Trophoblast cell (in vitro differentiated cells and primary cell): ENCODE data around the gene GRB10.

ENCODE experiments used
- DNase-seq, 2 donors: peaks; one replicate each; pipeline ENCODE4 v3.0.0-alpha.2; 2016
- H2AFZ ChIP-seq: 2 replicates; pipeline ENCODE4 v1.6.1; 2013; ENCODE audit warnings: low read length, moderate library complexity, mild to moderate bottlenecking; ENCODE audit not compliant: insufficient read depth, poor library complexity
- H2AK5ac ChIP-seq: 2 replicates; pipeline ENCODE4 v1.6.1; 2013; ENCODE audit warnings: mild to moderate bottlenecking, low read length
- H2BK120ac ChIP-seq: 2 replicates; pipeline ENCODE4 v1.6.1; 2013; ENCODE audit warnings: low read length, mild to moderate bottlenecking, moderate library complexity; ENCODE audit not compliant: insufficient read depth, poor library complexity
- H2BK12ac ChIP-seq: 2 replicates; pipeline ENCODE4 v1.6.1; 2013; ENCODE audit warnings: mild to moderate bottlenecking, low read length, moderate library complexity
- H2BK5ac ChIP-seq: 2 replicates; pipeline ENCODE4 v1.6.1; 2013; ENCODE audit warnings: low read length, low read depth, moderate library complexity, mild to moderate bottlenecking; ENCODE audit not compliant: poor library complexity
- H3K14ac ChIP-seq: 2 replicates; pipeline ENCODE4 v1.6.1; 2013; ENCODE audit warnings: mild to moderate bottlenecking, low read length
- H3K18ac ChIP-seq: 2 replicates; pipeline ENCODE4 v1.6.1; 2013; ENCODE audit warnings: mild to moderate bottlenecking, low read length
- H3K23ac ChIP-seq: 2 replicates; pipeline ENCODE4 v1.6.1; 2013; ENCODE audit warnings: low read length
- H3K27ac ChIP-seq: 2 replicates; pipeline ENCODE4 v1.5.1; 2013; ENCODE audit warnings: low read depth, mild to moderate bottlenecking, inconsistent platforms, low read length, moderate library complexity
- H3K27me3 ChIP-seq: 2 replicates; pipeline ENCODE4 v1.6.1; 2013; ENCODE audit warnings: inconsistent platforms, mild to moderate bottlenecking, low read length, moderate library complexity; ENCODE audit not compliant: insufficient read depth
- H3K36me3 ChIP-seq, 2 experiments: 1 replicate in 1 of 2; 2 replicates in 1 of 2; pipeline ENCODE4 v1.6.1; 2013; ENCODE audit warnings: low read length in 2 of 2, mild to moderate bottlenecking in 2 of 2, moderate library complexity in 1 of 2; ENCODE audit not compliant: insufficient read depth in 2 of 2, control insufficient read depth in 1 of 2
- H3K4ac ChIP-seq: 2 replicates; pipeline ENCODE4 v1.6.1; 2013; ENCODE audit warnings: low read depth, mild to moderate bottlenecking, low read length, moderate library complexity
- H3K4me1 ChIP-seq, 2 experiments: 1 replicate in 1 of 2; 2 replicates in 1 of 2; pipeline ENCODE4 v1.6.1; 2013; ENCODE audit warnings: low read length in 2 of 2, mild to moderate bottlenecking in 2 of 2, moderate library complexity in 1 of 2; ENCODE audit not compliant: insufficient read depth in 2 of 2, control insufficient read depth in 1 of 2
- H3K4me2 ChIP-seq: 2 replicates; pipeline ENCODE4 v1.6.1; 2013; ENCODE audit warnings: inconsistent platforms, mild to moderate bottlenecking, low read length, moderate library complexity
- H3K4me3 ChIP-seq: 2 replicates; pipeline ENCODE4 v1.5.1; 2013; ENCODE audit warnings: mild to moderate bottlenecking, low read depth, low read length, inconsistent platforms
- H3K79me1 ChIP-seq: one replicate; pipeline ENCODE4 v1.6.1; 2013; ENCODE audit warnings: low read length
- H3K79me2 ChIP-seq: 2 replicates; pipeline ENCODE4 v1.6.1; 2013; ENCODE audit warnings: low read length, mild to moderate bottlenecking; ENCODE audit not compliant: control insufficient read depth, insufficient read depth, poor library complexity
- H3K9ac ChIP-seq: 2 replicates; pipeline ENCODE4 v1.6.1; 2013; ENCODE audit warnings: mild to moderate bottlenecking, low read length
- H3K9me3 ChIP-seq: 2 replicates; pipeline ENCODE4 v1.6.1; 2013; ENCODE audit warnings: low read depth, mild to moderate bottlenecking, control low read depth, inconsistent platforms, low read length; ENCODE audit not compliant: insufficient read depth
- H4K12ac ChIP-seq: 2 replicates; pipeline ENCODE4 v1.6.1; 2013; ENCODE audit warnings: low read depth, mild to moderate bottlenecking, low read length, moderate library complexity
- H4K8ac ChIP-seq: 2 replicates; pipeline ENCODE4 v1.6.1; 2013; ENCODE audit warnings: low read depth, mild to moderate bottlenecking, low read length, moderate library complexity
- H4K91ac ChIP-seq: one replicate; pipeline ENCODE4 v1.6.1; 2013; ENCODE audit warnings: low read depth, mild to moderate bottlenecking, low read length, moderate library complexity
- WGBS: extraction: QIAGEN DNeasy Blood & Tissue Kit; methylation state at CpG from one replicate; pipeline ENCODE4 v1.1.7; 2013; ENCODE audit warnings: missing lambda C conversion rate; ENCODE audit not compliant: insufficient read length, insufficient coverage; ENCODE audit errors: extremely low coverage; 5-methylcytosine and 5-hydroxymethylcytosine counted together

Gene GRB10

GRCh38 chr7:50815138-50815537, 32.4 kb upstream of the GRB10 start:
- no peak overlapping the region for H2AK5ac ChIP-seq
- no peaks in the 10 kb centered on the region for H3K79me2 ChIP-seq
- no peak overlapping the region for H2BK12ac ChIP-seq
- H3K27me3 ChIP-seq: no peaks in the 10 kb centered on the region
- H3K14ac ChIP-seq: no peak overlapping the region
- H3K79me1 ChIP-seq: no peaks in the 10 kb centered on the region
- no peak overlapping the region for H3K4me3 ChIP-seq
- H3K4me1 ChIP-seq: peaks cover 0 to 5% of the 10 kb centered on the region in 2 experiments
- no peak overlapping the region for H4K91ac ChIP-seq
- no peak overlapping the region for H2BK5ac ChIP-seq
- no peak overlapping the region for H3K23ac ChIP-seq
- WGBS: no CpG with 5 or more reads among the region's 3 CpGs
- no peak overlapping the region for H3K27ac ChIP-seq
- DNase-seq: no peak
- H3K4ac ChIP-seq: no peak overlapping the region
- no peaks in the 10 kb centered on the region for H3K9me3 ChIP-seq
- H3K4me2 ChIP-seq: no peak overlapping the region
- H2AFZ ChIP-seq: no peak overlapping the region
- H2BK120ac ChIP-seq: no peak overlapping the region
- H4K12ac ChIP-seq: no peak overlapping the region
- H4K8ac ChIP-seq: no peak overlapping the region
- no peak overlapping the region for H3K9ac ChIP-seq
- H3K18ac ChIP-seq: no peak overlapping the region
- no peaks in the 10 kb centered on the region for H3K36me3 ChIP-seq

GRCh38 chr7:50814166-50814565, 31.5 kb upstream of the GRB10 start:
- Histone ChIP-seq H3K9ac (no peak overlapping the region), H2AFZ (no peak overlapping the region), H3K14ac (no peak overlapping the region), H3K4me1 (peaks cover 3 to 5% of the 10 kb centered on the region in 2 experiments), H4K12ac (no peak overlapping the region), H4K91ac (no peak overlapping the region), H3K27me3 (no peaks in the 10 kb centered on the region), H3K79me1 (no peaks in the 10 kb centered on the region), H4K8ac (no peak overlapping the region), H3K4me2 (no peak overlapping the region), H2BK120ac (no peak overlapping the region), H3K4me3 (no peak overlapping the region), H3K18ac (no peak overlapping the region), H3K23ac (no peak overlapping the region), H2BK5ac (no peak overlapping the region), H2BK12ac (no peak overlapping the region), H3K27ac (no peak overlapping the region), H2AK5ac (no peak overlapping the region), H3K36me3 (no peaks in the 10 kb centered on the region), H3K9me3 (no peaks in the 10 kb centered on the region), H3K79me2 (no peaks in the 10 kb centered on the region), H3K4ac (no peak overlapping the region)
- WGBS: no CpG with 5 or more reads among the region's 3 CpGs
- DNase-seq: peak; percentile 43 to 82

DNA sequence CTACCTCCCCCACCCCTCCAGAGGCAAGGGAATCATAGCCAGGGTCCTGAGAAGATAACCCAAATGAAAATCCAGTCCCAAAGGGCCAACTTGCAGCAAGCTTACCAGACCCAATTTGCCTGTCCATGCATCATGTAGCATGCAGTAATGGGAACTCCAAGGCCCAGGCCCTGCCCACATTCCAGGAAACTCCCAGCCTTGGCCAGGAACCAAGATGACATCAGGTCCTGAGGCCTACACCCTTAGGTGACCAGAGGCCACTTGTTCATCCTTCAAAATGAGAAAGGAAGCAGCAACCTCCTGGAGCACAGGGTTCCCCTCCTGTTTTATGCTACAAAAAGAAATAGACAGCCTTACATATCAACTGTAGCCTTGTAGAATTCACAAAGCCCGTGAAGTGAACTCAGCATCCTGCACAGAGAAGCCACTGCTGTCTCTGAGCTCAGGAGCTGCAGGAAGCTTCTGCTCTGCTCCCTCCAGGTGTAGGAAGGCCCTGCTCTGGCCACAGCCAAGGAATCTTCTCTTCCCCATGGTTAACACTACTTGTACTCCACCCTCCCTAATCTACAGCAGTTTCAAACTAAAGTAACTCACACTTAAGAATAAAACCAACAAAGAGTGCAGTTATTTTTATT, 30.3 kb upstream of the GRB10 start:
- Histone ChIP-seq H2BK5ac (no peak overlapping the region), H2AFZ (no peak overlapping the region), H3K23ac (no peak overlapping the region), H3K4ac (no peak overlapping the region), H3K18ac (no peak overlapping the region), H3K79me1 (no peaks in the 10 kb centered on the region), H4K8ac (no peak overlapping the region), H3K9me3 (no peaks in the 10 kb centered on the region), H3K4me1 (peaks cover 3 to 5% of the 10 kb centered on the region in 2 experiments), H2BK12ac (no peak overlapping the region), H3K4me2 (no peak overlapping the region), H3K14ac (no peak overlapping the region), H2AK5ac (no peak overlapping the region), H3K27me3 (no peaks in the 10 kb centered on the region), H3K27ac (no peak overlapping the region), H4K91ac (no peak overlapping the region), H3K9ac (no peak overlapping the region), H3K4me3 (no peak overlapping the region), H3K36me3 (no peaks in the 10 kb centered on the region), H2BK120ac (no peak overlapping the region), H4K12ac (no peak overlapping the region), H3K79me2 (no peaks in the 10 kb centered on the region)
- no CpG with 5 or more reads among the region's 1 CpG for WGBS
- peak; percentile 74 to 78 for DNase-seq

DNA sequence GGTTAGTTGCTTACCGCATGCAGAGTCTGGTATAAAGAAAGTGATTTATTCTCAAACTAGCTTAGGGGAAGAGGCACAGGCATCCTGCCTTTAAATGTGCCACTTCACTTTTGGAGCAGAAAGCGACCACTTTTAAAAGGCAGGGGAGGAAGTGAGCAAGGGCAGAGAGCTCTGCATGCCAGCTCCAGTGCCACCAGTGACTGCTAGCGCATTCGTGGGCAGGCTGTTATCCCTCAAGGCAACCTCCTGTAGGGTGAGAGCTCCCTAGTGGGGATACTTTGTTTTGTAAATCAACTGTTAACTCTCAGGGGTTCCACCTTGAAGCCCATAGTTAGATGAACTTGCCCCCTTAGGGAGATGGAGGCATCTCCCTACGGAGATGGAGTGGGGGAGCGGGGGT, 29.4 kb upstream of the GRB10 start:
- H2AK5ac ChIP-seq: no peak overlapping the region
- H3K27ac ChIP-seq: no peak overlapping the region
- H3K79me1 ChIP-seq: no peaks in the 10 kb centered on the region
- no peaks in the 10 kb centered on the region for H3K9me3 ChIP-seq
- H3K18ac ChIP-seq: no peak overlapping the region
- no peak overlapping the region for H3K9ac ChIP-seq
- H3K4me2 ChIP-seq: no peak overlapping the region
- no peak overlapping the region for H3K4me3 ChIP-seq
- no peak overlapping the region for H2BK120ac ChIP-seq
- no CpG with 5 or more reads among the region's 6 CpGs for WGBS
- no peak overlapping the region for H3K23ac ChIP-seq
- no peak overlapping the region for H2BK12ac ChIP-seq
- H4K12ac ChIP-seq: no peak overlapping the region
- H3K27me3 ChIP-seq: no peaks in the 10 kb centered on the region
- H4K8ac ChIP-seq: no peak overlapping the region
- no peaks in the 10 kb centered on the region for H3K36me3 ChIP-seq
- H3K79me2 ChIP-seq: no peaks in the 10 kb centered on the region
- no peak overlapping the region for H4K91ac ChIP-seq
- no peak overlapping the region for H3K14ac ChIP-seq
- H3K4ac ChIP-seq: no peak overlapping the region
- no peak overlapping the region for H2AFZ ChIP-seq
- peaks cover 3 to 5% of the 10 kb centered on the region in 2 experiments for H3K4me1 ChIP-seq
- no peak overlapping the region for H2BK5ac ChIP-seq
- DNase-seq: no peak
